DMS53 treated with DMSO at 0.1 percent for 48 hours (cell line): Measurements from ENCODE around the gene COX6A1.

Experiments used
- DNase-seq: peaks from one replicate; lab custom pipeline; 2025; ENCODE audit not compliant: unreplicated experiment; lab: John Stamatoyannopoulos, UW

The COX6A1 gene

GRCh38 chr12:120490325-120490724, 52.4 kb downstream of the COX6A1 start:
- no peak for DNase-seq
